OCI-LY1 (cell line): Measurements from ENCODE around the gene PIGV.

Experiments used
- CTCF ChIP-seq: fragments of 200-600 bp; sonication (generic), shearing (Covaris generic); IDR thresholded peaks from 2 replicates; pipeline ENCODE4 v1.5.1; 2017; ENCODE audit warnings: mild to moderate bottlenecking, antibody characterized with exemption, low read length, moderate library complexity, mixed read lengths
- EZH2 ChIP-seq: fragments of 200-600 bp; sonication (generic), shearing (Covaris generic); IDR thresholded peaks from 2 replicates; pipeline ENCODE4 v1.8.0; 2017; ENCODE audit warnings: borderline replicate concordance, mixed run types, mild to moderate bottlenecking, antibody characterized with exemption, low read length, moderate library complexity, mixed read lengths

- TF ChIP-seq CTCF, result no peak
- TF ChIP-seq EZH2, result no peak
Observed at GRCh38 chr1:26752519-26752918, 35.2 kb upstream of the PIGV start.
